NCI-H1048 (cell line): ENCODE results near the gene METTL8.

Source experiments
- DNase-seq: peaks from one replicate; lab custom pipeline; 2025; lab: John Stamatoyannopoulos, UW

The METTL8 gene

GRCh38 chr2:171310889-171311288, 122.9 kb downstream of the METTL8 start:
- no peak for DNase-seq

- DNase-seq, result no peak
Measured at GRCh38 chr2:171309455-171310286, 124.1 kb downstream of the METTL8 start.

- DNase-seq, result no peak
Measured at GRCh38 chr2:171308280-171309054, 125.3 kb downstream of the METTL8 start.

- DNase-seq, result no peak
Measured at GRCh38 chr2:171307560-171307959, 126.2 kb downstream of the METTL8 start.

GRCh38 chr2:171297956-171298355, 135.8 kb downstream of the METTL8 start:
- DNase-seq, result no peak

- DNase-seq, result no peak
Measured at GRCh38 chr2:171294608-171295007, 139.2 kb downstream of the METTL8 start.

GRCh38 chr2:171293661-171294060, 140.1 kb downstream of the METTL8 start:
- DNase-seq, result no peak

- no peak for DNase-seq
Measured at GRCh38 chr2:171289991-171290390, 143.8 kb downstream of the METTL8 start.

- no peak for DNase-seq
Measured at GRCh38 chr2:171289316-171289715, 144.5 kb downstream of the METTL8 start.

GRCh38 chr2:171287611-171288010, 146.2 kb downstream of the METTL8 start:
- no peak for DNase-seq

- no peak for DNase-seq
Measured at GRCh38 chr2:171287036-171287571, 146.7 kb downstream of the METTL8 start.

- no peak for DNase-seq
Measured at GRCh38 chr2:171281110-171281509, 152.7 kb downstream of the METTL8 start.

- DNase-seq, result no peak
Measured at GRCh38 chr2:171279983-171280790, 153.6 kb downstream of the METTL8 start.

GRCh38 chr2:171274757-171275156, 159.0 kb downstream of the METTL8 start:
- DNase-seq, result no peak

GRCh38 chr2:171271971-171272436, 161.8 kb downstream of the METTL8 start:
- no peak for DNase-seq

- no peak for DNase-seq
Measured at GRCh38 chr2:171271386-171271785, 162.4 kb downstream of the METTL8 start.

- no peak for DNase-seq
Measured at GRCh38 chr2:171267855-171268629, 165.7 kb downstream of the METTL8 start.
